ACC112 (cell line): ENCODE measurements around the gene FGF7.

Source experiments
- H2AFZ ChIP-seq: fragments of 200-600 bp; sonication (generic); one replicate; pipeline ENCODE4 v1.6.0; 2017; ENCODE audit warnings: antibody characterized with exemption, low read length; ENCODE audit not compliant: unreplicated experiment
- H3K27ac ChIP-seq: fragments of 200-600 bp; sonication (generic); 2 replicates; pipeline ENCODE4 v1.5.1; 2014; ENCODE audit warnings: low read depth, mild to moderate bottlenecking, antibody characterized with exemption, low read length, moderate library complexity
- H3K27me3 ChIP-seq: fragments of 200-600 bp; sonication (generic); 2 replicates; pipeline ENCODE4 v1.6.1; 2014; ENCODE audit warnings: mild to moderate bottlenecking, antibody characterized with exemption, low read length, moderate library complexity, mixed read lengths; ENCODE audit not compliant: insufficient read depth
- H3K36me3 ChIP-seq: fragments of 200-600 bp; sonication (generic); 2 replicates; pipeline ENCODE4 v1.6.1; 2016; ENCODE audit warnings: mild to moderate bottlenecking, antibody characterized with exemption, low read length, moderate library complexity, mixed read lengths; ENCODE audit not compliant: insufficient read depth
- H3K4me1 ChIP-seq: fragments of 200-600 bp; sonication (generic); one replicate; pipeline ENCODE4 v1.6.1; 2016; ENCODE audit warnings: low read length, mixed read lengths; ENCODE audit not compliant: insufficient read depth, unreplicated experiment, control insufficient read depth
- H3K4me3 ChIP-seq: fragments of 200-600 bp; sonication (generic); 2 replicates; pipeline ENCODE4 v1.5.1; 2014; ENCODE audit warnings: mild to moderate bottlenecking, low read depth, low read length
- H3K79me2 ChIP-seq: fragments of 200-600 bp; sonication (generic); one replicate; pipeline ENCODE4 v1.6.0; 2016; ENCODE audit warnings: low read length; ENCODE audit not compliant: control insufficient read depth, unreplicated experiment, insufficient read depth

The FGF7 gene

GRCh38 chr15:49415638-49416037 is 7.4 kb upstream of the FGF7 start:
- Histone ChIP-seq H2AFZ (no peak overlapping the region), H3K4me3 (no peak overlapping the region), H3K36me3 (no peaks in the 10 kb centered on the region), H3K27ac (peak overlapping the region; percentile 77), H3K27me3 (no peaks in the 10 kb centered on the region), H3K4me1 (peaks cover 26% of the 10 kb centered on the region), H3K79me2 (no peaks in the 10 kb centered on the region)

GRCh38 chr15:49418811-49419210 is 4.2 kb upstream of the FGF7 start:
- Histone ChIP-seq H3K79me2 (no peaks in the 10 kb centered on the region), H2AFZ (no peak overlapping the region), H3K4me3 (no peak overlapping the region), H3K27me3 (no peaks in the 10 kb centered on the region), H3K27ac (no peak overlapping the region), H3K36me3 (no peaks in the 10 kb centered on the region), H3K4me1 (peaks cover 22% of the 10 kb centered on the region)

GRCh38 chr15:49421991-49422390 is 1.1 kb upstream of the FGF7 start:
- Histone ChIP-seq H3K36me3 (no peaks in the 10 kb centered on the region), H3K27me3 (no peaks in the 10 kb centered on the region), H2AFZ (peak overlapping the region; percentile 73), H3K4me1 (peaks cover 7% of the 10 kb centered on the region), H3K4me3 (peak overlapping the region; percentile 61), H3K27ac (no peak overlapping the region), H3K79me2 (no peaks in the 10 kb centered on the region)

- no peaks in the 10 kb centered on the region for H3K27me3 ChIP-seq
- H3K79me2 ChIP-seq = no peaks in the 10 kb centered on the region
- peak overlapping the region; percentile 75 for H3K4me3 ChIP-seq
- peak overlapping the region; percentile 36 for H2AFZ ChIP-seq
- H3K4me1 ChIP-seq = peaks cover 15% of the 10 kb centered on the region
- H3K36me3 ChIP-seq = no peaks in the 10 kb centered on the region
- H3K27ac ChIP-seq = peak overlapping the region; percentile 7
These were observed 984 bp downstream of the FGF7 start for GRCh38 chr15:49423901-49424550.

GRCh38 chr15:49424954-49425353 is 1.9 kb downstream of the FGF7 start:
- H3K27ac ChIP-seq = no peak overlapping the region
- H3K79me2 ChIP-seq = no peaks in the 10 kb centered on the region
- H3K4me3 ChIP-seq = peak overlapping the region; percentile 75

GRCh38 chr15:49427372-49427771 is 4.3 kb downstream of the FGF7 start:
- Histone ChIP-seq H3K79me2 (no peaks in the 10 kb centered on the region), H2AFZ (peak overlapping the region; percentile 48), H3K27ac (no peak overlapping the region), H3K36me3 (no peaks in the 10 kb centered on the region), H3K4me1 (peaks cover 19% of the 10 kb centered on the region), H3K4me3 (peak overlapping the region; percentile 54; the same call in 1 of the 2 replicates), H3K27me3 (no peaks in the 10 kb centered on the region)

More at GRCh38 chr15:49424954-49425353, 1.9 kb downstream of the FGF7 start:
- H3K36me3 ChIP-seq = no peaks in the 10 kb centered on the region
- peaks cover 21% of the 10 kb centered on the region for H3K4me1 ChIP-seq
- no peaks in the 10 kb centered on the region for H3K27me3 ChIP-seq
- H2AFZ ChIP-seq = peak overlapping the region; percentile 7

- no peaks in the 10 kb centered on the region for H3K27me3 ChIP-seq
- no peaks in the 10 kb centered on the region for H3K36me3 ChIP-seq
- H3K79me2 ChIP-seq = no peaks in the 10 kb centered on the region
- H3K4me3 ChIP-seq = peak overlapping the region; percentile 61; the same call in 1 of the 2 replicates
- H3K27ac ChIP-seq = peak overlapping the region; percentile 8; the same call in 1 of the 2 replicates
- peak overlapping the region; percentile 48 for H2AFZ ChIP-seq
- peaks cover 19% of the 10 kb centered on the region for H3K4me1 ChIP-seq
These were observed 5.5 kb downstream of the FGF7 start for GRCh38 chr15:49428409-49429095.

- H3K27ac ChIP-seq = no peak overlapping the region
- no peaks in the 10 kb centered on the region for H3K79me2 ChIP-seq
- H2AFZ ChIP-seq = no peak overlapping the region
- H3K4me3 ChIP-seq = no peak overlapping the region
- no peaks in the 10 kb centered on the region for H3K36me3 ChIP-seq
- no peaks in the 10 kb centered on the region for H3K27me3 ChIP-seq
- peaks cover 17% of the 10 kb centered on the region for H3K4me1 ChIP-seq
These were observed 7.0 kb downstream of the FGF7 start for GRCh38 chr15:49430046-49430445.

GRCh38 chr15:49435174-49435573 is 12.1 kb downstream of the FGF7 start:
- Histone ChIP-seq H3K36me3 (no peaks in the 10 kb centered on the region), H2AFZ (no peak overlapping the region), H3K4me1 (peaks cover 31% of the 10 kb centered on the region), H3K4me3 (no peak overlapping the region), H3K27ac (no peak overlapping the region), H3K27me3 (no peaks in the 10 kb centered on the region), H3K79me2 (no peaks in the 10 kb centered on the region)

- Histone ChIP-seq H3K79me2 (no peaks in the 10 kb centered on the region), H2AFZ (peak overlapping the region; percentile 39), H3K36me3 (no peaks in the 10 kb centered on the region)
These were observed 13.7 kb downstream of the FGF7 start for GRCh38 chr15:49436751-49437150.

More at GRCh38 chr15:49436751-49437150, 13.7 kb downstream of the FGF7 start:
- peaks cover 39% of the 10 kb centered on the region for H3K4me1 ChIP-seq
- H3K27me3 ChIP-seq = no peaks in the 10 kb centered on the region
- no peak overlapping the region for H3K27ac ChIP-seq
- H3K4me3 ChIP-seq = no peak overlapping the region
